Pancreas (tissue), 10 donors: ENCODE results near the gene HOXD10. TPM values are rescaled to one million over a fixed set of nuclear protein-coding genes. Genes with fewer than 3 reads are reported as not detected.

Source experiments
- ATAC-seq, 4 donors: fragments of 200-7000 bp; cut with Tn5 transposase; one replicate each; pipeline versions ENCODE4 v1.8.0 to v1.9.1; 2020; ENCODE audit warnings: mild to moderate bottlenecking in 4 of 4, moderate library complexity in 4 of 4
- DNase-seq, 6 donors: peaks; one replicate each; pipeline ENCODE4 v3.0.0-alpha.2; 2020
- FAIRE-seq: peaks from 2 replicates; lab custom pipeline; 2012; peaks lifted over from hg19 to GRCh38; lab: Jason Lieb, UNC
- H3K27ac ChIP-seq, 4 donors: fragments of 200-600 bp; sonication (generic); 1 replicate in 3 of 4; 2 replicates in 1 of 4; pipeline versions ENCODE4 v1.5.0 to v1.8.0; 2020
- H3K27me3 ChIP-seq, 4 donors: fragments of 200-600 bp; one replicate each; pipeline ENCODE4 v1.8.0; 2021
- H3K36me3 ChIP-seq, 3 donors: fragments of 200-600 bp; sonication (generic) in 1 of 3; one replicate each; pipeline versions ENCODE4 v1.5.0 to v1.8.0; 2020 to 2021
- H3K4me1 ChIP-seq, 3 donors: fragments of 200-600 bp; one replicate each; pipeline ENCODE4 v1.8.0; 2021
- H3K4me3 ChIP-seq, 4 donors: fragments of 200-600 bp; sonication (generic) in 2 of 4; one replicate each; pipeline versions ENCODE4 v1.5.0 to v1.8.0; 2020 to 2021
- H3K9me3 ChIP-seq, 4 donors: fragments of 200-600 bp; one replicate each; pipeline ENCODE4 v1.8.0; 2021
- CTCF ChIP-seq, 4 donors: fragments of 200-600 bp; sonication (generic) in 3 of 4; IDR thresholded peaks; one replicate each; pipeline versions ENCODE4 v1.5.0 to v1.8.0; 2021; ENCODE audit warnings: antibody characterized with exemption in 4 of 4
- WGBS, 2 donors: extraction: QIAGEN DNeasy Blood & Tissue Kit; methylation state at CpG; one replicate each; pipeline ENCODE4 v1.1.7; 2013; 5-methylcytosine and 5-hydroxymethylcytosine counted together
- intact Hi-C, 3 donors: fragments of 100-400 bp; cut with DNase I; formaldehyde crosslinking; loops; one replicate each; pipeline versions ENCODE4 v1.11.1 to v1.14.2; 2022
- polyA plus RNA-seq, 2 donors: library from polyadenylated mRNA; stranded (reverse); fragments of 200-250 nt; gene quantifications; one replicate each; pipeline ENCODE4 v1.2.3, GENCODE V29; 2013
- total RNA-seq, 6 donors: library from RNA; stranded (reverse); fragmentation: NEBNext Ultra II Directional in 4 of 6; extraction: Animal tissue kit (Norgen Biotek cat#: 25700) in 4 of 6; gene quantifications; one replicate each; pipeline versions ENCODE4 v1.2.1 to v1.2.4, GENCODE V29; 2021 to 2023
- donor health status: healthy with polysubstance abuse.
- donor health status: DM: no; HTN: no; CAD: no; lungs with moderate emphysema.
- donor health status: DM: no; HTN: no; CAD: no.
- donor health status: control.
- donor health status: control.
- donor health status: Bipolar disorder and iron deficiency.
- donor health status: DM: yes; HTN: yes; CAD: no.
- donor health status: DM: no; HTN: no; CAD: no.
- donor health status: DM: no; HTN: no; CAD: no.
- donor health status: DM: yes; HTN: yes; CAD: no.

Gene HOXD10
- total and polyA plus RNA-seq, 8 donors = not detected

GRCh38 chr2:176114120-176114929, 2.3 kb upstream of the HOXD10 start:
- no peaks in the 10 kb centered on the region for H3K36me3 ChIP-seq
- no peak overlapping the region for H3K4me3 ChIP-seq
- H3K27ac ChIP-seq = no peak overlapping the region
- FAIRE-seq = no peak
- H3K9me3 ChIP-seq = no peaks in the 10 kb centered on the region
- no peak for DNase-seq
- H3K4me1 ChIP-seq = no peaks in the 10 kb centered on the region
- no peak for TF ChIP-seq CTCF (IDR thresholded peaks at IDR 0.05)
- peaks cover 8 to 95% (median 36%) of the 10 kb centered on the region in 4 donors for H3K27me3 ChIP-seq
- 9 to 10% methylated on average over 26 of the region's 26 CpGs for WGBS, 2 donors
- ATAC-seq = no peak
- intact Hi-C loops = no loop called here

GRCh38 chr2:176114930-176115625, 1.5 kb upstream of the HOXD10 start:
- no peak for DNase-seq
- FAIRE-seq = no peak
- TF ChIP-seq CTCF (IDR thresholded peaks at IDR 0.05) = no peak
- no peaks in the 10 kb centered on the region for H3K36me3 ChIP-seq
- H3K4me1 ChIP-seq = no peaks in the 10 kb centered on the region
- ATAC-seq = no peak
- H3K27ac ChIP-seq = no peak overlapping the region
- intact Hi-C loops = no loop called here
- H3K27me3 ChIP-seq = peaks cover 8 to 95% (median 39%) of the 10 kb centered on the region in 4 donors
- no peak overlapping the region for H3K4me3 ChIP-seq
- no peaks in the 10 kb centered on the region for H3K9me3 ChIP-seq
- WGBS, 2 donors = 16 to 18% methylated on average over 16 of the region's 16 CpGs

GRCh38 chr2:176117162-176117822, 714 bp downstream of the HOXD10 start:
- intact Hi-C loops = no loop called here

GRCh38 chr2:176117823-176118371, 1.3 kb downstream of the HOXD10 start:
- Histone ChIP-seq H3K9me3 (no peaks in the 10 kb centered on the region), H3K4me3 (no peak overlapping the region), H3K27me3 (peaks cover 0 to 96% (median 41%) of the 10 kb centered on the region in 4 donors), H3K27ac (no peak overlapping the region), H3K36me3 (no peaks in the 10 kb centered on the region), H3K4me1 (peaks cover 0 to 5% (median 0%) of the 10 kb centered on the region in 3 donors)
- FAIRE-seq (no peak), ATAC-seq (no peak), DNase-seq (no peak)
- WGBS, 2 donors = 8 to 9% methylated on average over 11 of the region's 11 CpGs
- intact Hi-C loops = no loop called here
- no peak for TF ChIP-seq CTCF (IDR thresholded peaks at IDR 0.05)

More at GRCh38 chr2:176117162-176117822, 714 bp downstream of the HOXD10 start:
- WGBS, 2 donors = 13 to 19% methylated on average over 36 to 40 of the region's 40 CpGs
- Histone ChIP-seq H3K27me3 (peaks cover 0 to 96% (median 38%) of the 10 kb centered on the region in 4 donors), H3K36me3 (no peaks in the 10 kb centered on the region), H3K4me1 (peaks cover 0 to 1% (median 0%) of the 10 kb centered on the region in 3 donors), H3K27ac (no peak overlapping the region), H3K4me3 (no peak overlapping the region), H3K9me3 (no peaks in the 10 kb centered on the region)
- TF ChIP-seq CTCF (IDR thresholded peaks at IDR 0.05) = no peak
- no peak for FAIRE-seq
- no peak for DNase-seq
- no peak for ATAC-seq
